Measurements from ENCODE around the gene PLEKHA4.

GRCh38 chr19:48852292-48852691 lies 16.1 kb downstream of the PLEKHA4 start:
- TF ChIP-seq CTCF (optimal IDR thresholded peaks at IDR 0.05 in 1 of 3, IDR thresholded peaks at IDR 0.05 in 1 of 3, conservative IDR thresholded peaks at IDR 0.05 in 1 of 3; ENCODE audit: extremely low read depth in 1 of 3, insufficient read depth in 2 of 3, low read length in 3 of 3), result no peak
- no peak for TF ChIP-seq EZH2 (IDR thresholded peaks at IDR 0.05; ENCODE audit: low read length)
